HG03432 (cell line): ENCODE measurements around the gene LDB3.

Experiments used
- ATAC-seq: cut with Tn5 transposase; IDR thresholded peaks from one replicate; pipeline ENCODE4 v1.9.1; 2021; ENCODE audit warnings: mild to moderate bottlenecking, moderate library complexity; ENCODE audit not compliant: unreplicated experiment

The LDB3 gene

DNA sequence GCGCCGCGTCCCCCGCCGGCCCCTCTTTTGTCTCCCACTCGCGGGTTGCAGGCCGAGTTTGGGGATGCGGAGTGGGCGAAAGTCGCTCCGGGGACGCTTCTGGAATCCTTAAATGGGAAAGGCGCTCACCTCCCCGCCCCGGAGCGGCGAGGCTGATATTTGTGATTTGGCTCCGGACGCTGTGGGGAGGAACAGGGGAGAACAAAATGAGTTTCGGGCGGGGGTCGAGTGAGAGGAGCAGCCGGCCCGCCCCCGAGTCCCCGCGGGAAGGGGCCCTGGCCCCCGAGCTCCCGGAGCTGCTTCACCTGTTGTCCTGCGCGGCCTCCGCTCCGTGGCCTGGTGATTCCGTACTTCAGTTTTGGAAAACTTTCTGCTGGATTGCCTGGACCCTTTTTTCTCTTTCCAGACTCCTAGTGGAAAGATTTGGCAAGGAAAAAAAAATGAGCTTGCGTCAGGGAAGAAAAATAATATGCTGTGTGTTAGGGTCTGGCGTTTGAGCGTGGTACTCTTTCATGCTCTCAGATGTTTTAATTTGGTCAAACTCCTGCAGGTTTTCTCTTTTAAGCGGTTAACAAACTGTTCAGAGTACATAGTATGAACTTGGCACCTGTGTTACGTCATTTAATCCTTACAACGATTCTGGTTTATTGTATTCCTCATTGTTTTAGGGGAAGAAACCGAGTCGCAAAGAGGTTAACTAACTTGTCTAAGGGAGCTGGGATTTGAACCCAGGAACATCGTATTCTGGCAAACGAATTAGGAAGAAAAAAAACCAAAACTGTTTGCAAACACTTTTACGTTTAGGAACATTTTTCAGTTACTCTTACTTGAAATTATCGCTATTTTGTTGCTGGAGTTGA, 89.0 kb downstream of the LDB3 start:
- ATAC-seq: peak; percentile 1

- no peak for ATAC-seq
Observed at GRCh38 chr10:86758189-86759072, 90.1 kb downstream of the LDB3 start.

GRCh38 chr10:86759073-86759672, 90.9 kb downstream of the LDB3 start:
- ATAC-seq: no peak

GRCh38 chr10:86763404-86763803, 95.1 kb downstream of the LDB3 start:
- ATAC-seq: no peak

- ATAC-seq: no peak
Observed at GRCh38 chr10:86765548-86765947, 97.2 kb downstream of the LDB3 start.

DNA sequence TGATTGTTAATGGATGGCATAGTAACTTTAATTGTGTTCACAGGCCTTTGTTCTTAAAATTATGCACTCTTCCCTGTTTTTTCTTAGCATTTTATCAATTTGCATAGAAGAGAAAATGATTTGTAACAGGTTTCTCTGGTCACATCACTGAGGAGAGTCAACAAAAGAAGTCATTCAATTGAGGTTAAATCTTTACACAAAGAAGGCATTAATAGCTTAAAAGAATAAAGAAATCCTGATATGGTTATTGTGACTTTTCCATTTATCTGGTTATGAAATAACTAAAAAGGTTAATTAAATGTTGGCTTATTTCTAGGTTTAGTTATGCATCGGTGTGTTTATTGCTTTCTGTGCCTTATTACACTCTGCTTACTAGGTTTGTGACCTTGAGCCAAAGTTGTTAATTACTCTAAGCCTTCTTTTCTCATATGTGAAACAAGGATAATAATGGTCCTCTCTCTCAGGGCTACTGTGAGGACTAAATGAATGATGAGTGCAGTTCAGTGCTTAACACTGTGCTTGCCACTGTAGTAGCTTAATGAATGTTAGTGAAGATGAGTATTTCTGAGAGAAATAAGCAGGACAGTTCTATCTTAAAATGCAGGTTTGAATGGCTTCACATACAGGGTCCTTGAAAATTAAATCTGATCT, 100.2 kb downstream of the LDB3 start:
- no peak for ATAC-seq

- no peak for ATAC-seq
Observed at GRCh38 chr10:86769991-86770390, 101.7 kb downstream of the LDB3 start.

- ATAC-seq: peak; percentile 42
Observed at GRCh38 chr10:86770412-86770960, 102.2 kb downstream of the LDB3 start.

GRCh38 chr10:86773498-86773897, 105.2 kb downstream of the LDB3 start:
- ATAC-seq: no peak

- ATAC-seq: peak; percentile 85
Observed at GRCh38 chr10:86775056-86775869, 107.0 kb downstream of the LDB3 start.

- ATAC-seq: no peak
Observed at GRCh38 chr10:86775870-86776180, 107.5 kb downstream of the LDB3 start.

DNA sequence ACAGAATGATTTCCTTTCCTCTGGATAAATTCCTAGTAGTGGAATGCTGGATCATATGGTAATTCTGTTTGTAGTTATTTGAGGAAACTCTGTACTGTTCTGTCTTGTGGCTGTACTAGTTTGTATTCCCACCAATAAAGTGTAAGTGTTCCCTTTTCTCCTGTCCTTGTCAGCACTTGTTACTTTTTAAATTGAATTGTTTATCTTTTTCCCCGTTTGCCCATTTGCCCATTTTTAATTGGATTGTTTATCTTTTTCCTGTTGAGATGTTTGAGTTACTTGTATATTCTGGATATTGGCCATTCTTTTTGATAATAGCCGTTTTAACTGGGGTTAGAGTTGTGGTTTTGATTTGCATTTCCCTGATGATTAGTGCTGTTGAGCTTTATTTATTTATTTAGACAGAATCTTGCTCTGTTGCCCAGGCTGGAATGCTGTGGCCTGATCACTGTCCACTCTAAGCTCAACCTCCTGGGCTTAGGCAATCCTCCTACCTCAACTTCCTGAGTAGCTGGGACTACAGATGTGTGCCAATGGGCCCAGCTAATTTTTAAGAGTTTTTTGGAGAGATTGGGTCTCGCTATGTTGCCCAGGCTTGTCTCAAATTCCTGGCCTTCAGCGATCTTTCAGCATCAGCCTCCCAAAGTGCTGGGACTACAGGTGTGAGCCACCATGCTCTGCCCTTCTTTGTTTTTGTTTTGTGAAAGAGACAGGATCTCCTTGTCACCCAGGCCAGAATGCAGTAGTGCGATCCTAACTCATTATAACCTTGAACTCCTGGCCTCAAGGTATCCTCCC, 111.1 kb downstream of the LDB3 start:
- no peak for ATAC-seq

GRCh38 chr10:86782701-86783418, 114.5 kb downstream of the LDB3 start:
- ATAC-seq: peak; percentile 92

DNA sequence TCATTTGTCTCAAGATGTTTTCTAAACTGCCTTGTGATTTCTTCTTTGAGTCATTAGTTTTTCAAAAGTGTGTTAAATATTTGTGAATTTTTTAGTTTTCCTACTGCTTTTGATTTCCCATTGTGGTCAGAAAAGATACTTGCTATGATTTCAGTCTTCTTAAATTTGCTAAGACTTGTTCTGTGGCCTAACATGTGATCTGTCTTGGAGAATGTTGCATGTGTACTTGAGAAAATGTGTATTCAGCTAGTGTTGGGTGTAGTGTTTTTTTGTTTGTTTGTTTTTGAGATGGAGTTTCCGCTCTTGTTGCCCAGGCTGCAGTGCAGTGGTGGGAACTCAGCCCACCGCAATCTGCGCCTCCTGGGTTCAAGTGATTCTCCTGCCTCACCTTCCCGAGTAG, 116.7 kb downstream of the LDB3 start:
- ATAC-seq: no peak
